A549 (cell line): ENCODE data around the gene CNTN4. TPM values are rescaled to one million over a fixed set of nuclear protein-coding genes. Genes with fewer than 3 reads are reported as not detected.

Experiments used
- ATAC-seq, 2 experiments: fragments of 200-7000 bp in 1 of 2; fragments of >200 bp in 1 of 2; cut with Nextera tagmentation in 1 of 2; cut with Tn5 transposase in 1 of 2; 3 replicates each; pipeline versions ENCODE4 v1.8.0 to v1.9.1; 2018 to 2020; ENCODE audit warnings: mild to moderate bottlenecking in 1 of 2, moderate library complexity in 1 of 2
- CTCF ChIA-PET: fragments of 300-600 bp; sonication (Branson Sonifier 250); formaldehyde crosslinking; extraction: SDS; loops from one replicate; lab custom pipeline; 2021; ENCODE audit warnings: antibody characterized with exemption, inconsistent platforms; lab: Yijun Ruan, JAX
- POLR2A ChIA-PET: fragments of 350-600 bp; formaldehyde crosslinking; extraction: SDS; loops from one replicate; lab custom pipeline; 2021; ENCODE audit warnings: antibody characterized with exemption, inconsistent platforms; lab: Yijun Ruan, JAX
- DNase-seq, 2 experiments: peaks; one replicate each; pipeline versions ENCODE4 v3.0.0 to v3.0.0-alpha.2; 2011 to 2016; ENCODE audit warnings: low read depth in 1 of 2, low spot score in 1 of 2
- FAIRE-seq: peaks from 2 replicates; lab custom pipeline; 2011; peaks lifted over from hg19 to GRCh38; lab: Jason Lieb, UNC
- H3K27ac ChIP-seq, 2 experiments: fragments of >200 bp; sonication (Bioruptor Twin); formaldehyde crosslinking; 3 replicates each; pipeline ENCODE4 v1.5.1; 2016 to 2017
- H3K4me1 ChIP-seq: fragments of >200 bp; sonication (Bioruptor Twin); formaldehyde crosslinking; 3 replicates; pipeline ENCODE4 v1.6.1; 2016
- H3K4me2 ChIP-seq: fragments of >200 bp; sonication (Bioruptor Twin); formaldehyde crosslinking; 3 replicates; pipeline ENCODE4 v1.6.1; 2016
- H3K4me3 ChIP-seq: fragments of >200 bp; sonication (Bioruptor Twin); formaldehyde crosslinking; 3 replicates; pipeline ENCODE4 v1.5.1; 2016
- H3K9me3 ChIP-seq: fragments of >200 bp; sonication (Bioruptor Twin); formaldehyde crosslinking; 3 replicates; pipeline ENCODE4 v1.6.1; 2016
- BHLHE40 ChIP-seq: IDR thresholded peaks from 2 replicates; pipeline ENCODE4 v1.6.1; 2012; ENCODE audit warnings: low read depth, low read length, inconsistent platforms
- CBX2 ChIP-seq: fragments of 200-600 bp; sonication (generic); IDR thresholded peaks from 2 replicates; pipeline ENCODE4 v1.6.1; 2016; ENCODE audit warnings: low read depth, mild to moderate bottlenecking, borderline replicate concordance
- CEBPB ChIP-seq, 2 experiments: fragments of >200 bp in 1 of 2; sonication (Bioruptor Twin) in 1 of 2; formaldehyde crosslinking in 1 of 2; IDR thresholded peaks; 2 replicates each; pipeline ENCODE4 v1.6.1; 2012 to 2016
- CHD2 ChIP-seq: fragments of 150-350 bp; IDR thresholded peaks from 2 replicates; pipeline ENCODE4 v1.6.1; 2014; ENCODE audit warnings: low read length; ENCODE audit not compliant: partially characterized antibody
- EHMT2 ChIP-seq: fragments of 200-600 bp; sonication (generic); IDR thresholded peaks from 2 replicates; pipeline ENCODE4 v1.6.1; 2016; ENCODE audit warnings: antibody characterized with exemption, low read depth, mild to moderate bottlenecking, moderate library complexity
- EP300 ChIP-seq, 2 experiments: fragments of >200 bp; sonication (Bioruptor Twin); formaldehyde crosslinking; IDR thresholded peaks; 2 replicates in 1 of 2; 3 replicates in 1 of 2; pipeline ENCODE4 v1.6.1; 2016 to 2017
- FOSB ChIP-seq: fragments of 250-450 bp; sonication (Bioruptor Pico); IDR thresholded peaks from 2 replicates; pipeline ENCODE4 v1.5.0; 2020; ENCODE audit warnings: mild to moderate bottlenecking, moderate library complexity
- FOXS1 ChIP-seq: fragments of 250-450 bp; sonication (Bioruptor Pico); IDR thresholded peaks from 2 replicates; pipeline ENCODE4 v1.5.0; 2020; ENCODE audit warnings: mild to moderate bottlenecking, moderate library complexity
- GATA3 ChIP-seq: IDR thresholded peaks from 2 replicates; pipeline ENCODE4 v1.6.1; 2012; ENCODE audit warnings: borderline replicate concordance
- HDAC2 ChIP-seq: fragments of 200-600 bp; sonication (generic); IDR thresholded peaks from 2 replicates; pipeline ENCODE4 v1.6.1; 2016
- HOXB5 ChIP-seq: fragments of 250-450 bp; sonication (Bioruptor Pico); IDR thresholded peaks from 2 replicates; pipeline ENCODE4 v1.5.0; 2020; ENCODE audit warnings: mild to moderate bottlenecking, moderate library complexity
- JUNB ChIP-seq: fragments of >200 bp; sonication (Bioruptor Twin); formaldehyde crosslinking; IDR thresholded peaks from 2 replicates; pipeline ENCODE4 v1.6.1; 2016
- MAFK ChIP-seq: fragments of 450-650 bp; IDR thresholded peaks from 2 replicates; pipeline ENCODE4 v1.6.1; 2014; ENCODE audit not compliant: partially characterized antibody
- MAZ ChIP-seq: fragments of 150-350 bp; IDR thresholded peaks from 2 replicates; pipeline ENCODE4 v1.6.1; 2014; ENCODE audit warnings: antibody characterized with exemption, low read depth, low read length, borderline replicate concordance
- MYC ChIP-seq: IDR thresholded peaks from 2 replicates; pipeline ENCODE4 v1.6.1; 2012; ENCODE audit warnings: mild to moderate bottlenecking, inconsistent platforms, low read length, improper control_type of control experiment, borderline replicate concordance
- NPAS2 ChIP-seq: fragments of 250-450 bp; sonication (Bioruptor Pico); IDR thresholded peaks from 2 replicates; pipeline ENCODE4 v1.8.0; 2022; ENCODE audit warnings: mild to moderate bottlenecking, moderate library complexity, borderline replicate concordance
- PHF8 ChIP-seq: fragments of 200-600 bp; sonication (generic); IDR thresholded peaks from 2 replicates; pipeline ENCODE4 v1.6.1; 2016; ENCODE audit warnings: low read depth, mild to moderate bottlenecking, antibody characterized with exemption, moderate library complexity, borderline replicate concordance
- POLR2A ChIP-seq: IDR thresholded peaks from 2 replicates; pipeline ENCODE4 v1.6.1; 2012; ENCODE audit warnings: mild to moderate bottlenecking, low read length
- POLR2AphosphoS2 ChIP-seq: conservative IDR thresholded peaks from 2 replicates; pipeline ENCODE4 v1.6.1; 2012; ENCODE audit warnings: low read length, improper control_type of control experiment, inconsistent platforms
- RARB ChIP-seq: fragments of 250-450 bp; sonication (Bioruptor Pico); IDR thresholded peaks from 2 replicates; pipeline ENCODE4 v1.8.0; 2021; ENCODE audit warnings: mild to moderate bottlenecking, moderate library complexity
- RCOR1 ChIP-seq: fragments of 150-350 bp; IDR thresholded peaks from 2 replicates; pipeline ENCODE4 v1.6.1; 2014; ENCODE audit warnings: antibody characterized with exemption, low read length, low read depth
- RFX5 ChIP-seq: fragments of 450-650 bp; IDR thresholded peaks from 2 replicates; pipeline ENCODE4 v1.7.1; 2014; ENCODE audit warnings: antibody characterized with exemption, mild to moderate bottlenecking, moderate library complexity
- SMC3 ChIP-seq: fragments of >200 bp; sonication (Bioruptor Twin); formaldehyde crosslinking; IDR thresholded peaks from 3 replicates; pipeline ENCODE4 v1.6.1; 2018; ENCODE audit warnings: inconsistent platforms
- SREBF2 ChIP-seq: fragments of 450-650 bp; IDR thresholded peaks from 2 replicates; pipeline ENCODE4 v1.6.1; 2014; ENCODE audit warnings: mild to moderate bottlenecking, moderate library complexity
- TFCP2L1 ChIP-seq: fragments of 250-450 bp; sonication (Bioruptor Pico); IDR thresholded peaks from 2 replicates; pipeline ENCODE4 v1.5.0; 2021; ENCODE audit warnings: mild to moderate bottlenecking
- TP53 ChIP-seq: fragments of 250-450 bp; sonication (Bioruptor Pico); IDR thresholded peaks from 2 replicates; pipeline ENCODE4 v1.5.0; 2021; ENCODE audit warnings: mild to moderate bottlenecking, moderate library complexity
- ZSCAN20 ChIP-seq: fragments of 250-450 bp; sonication (Bioruptor Pico); IDR thresholded peaks from 2 replicates; pipeline ENCODE4 v1.8.0; 2022; ENCODE audit warnings: mild to moderate bottlenecking, moderate library complexity
- WGBS: methylation state at CpG from one replicate; pipeline ENCODE4 v1.1.6; 2017; ENCODE audit errors: missing lambda C conversion rate; 5-methylcytosine and 5-hydroxymethylcytosine counted together
- polyA plus RNA-seq, 4 experiments: library from polyadenylated mRNA; depleted of rRNA in 3 of 4; stranded (reverse); fragments of >200 nt; fragmentation: RNase III in 1 of 4; extraction: RNeasy Plus Mini Kit Qiagen cat#74134 plus additional on column Dnase treatment in 1 of 4; gene quantifications; 2 replicates in 3 of 4; 3 replicates in 1 of 4; pipeline ENCODE4 v1.2.3, GENCODE V29; 2011 to 2017
- TF ChIP-seq, protein P1 (sequence below): fragments of >200 bp; sonication (Bioruptor Twin); formaldehyde crosslinking; IDR thresholded peaks from 3 replicates; pipeline ENCODE4 v1.6.1; 2016
- TF ChIP-seq, protein P2 (sequence below): fragments of >200 bp; sonication (Bioruptor Twin); formaldehyde crosslinking; IDR thresholded peaks from 2 replicates; pipeline ENCODE4 v1.6.1; 2016
- TF ChIP-seq, protein P3 (sequence below): fragments of >200 bp; sonication (Bioruptor Twin); formaldehyde crosslinking; IDR thresholded peaks from 3 replicates; pipeline ENCODE4 v1.5.1; 2016
- TF ChIP-seq, protein P4 (sequence below): fragments of 250-450 bp; sonication (Bioruptor Pico); IDR thresholded peaks from 2 replicates; pipeline ENCODE4 v1.5.0; 2020; ENCODE audit warnings: low read depth, mild to moderate bottlenecking, moderate library complexity
- TF ChIP-seq, protein P5 (sequence below): IDR thresholded peaks from 2 replicates; pipeline ENCODE4 v1.6.1; 2012

CNTN4 gene
- polyA plus RNA-seq, 2 of the 4 experiments (the other 2 are of a cell fraction) = 0.03 TPM; not detected in 1

DNA sequence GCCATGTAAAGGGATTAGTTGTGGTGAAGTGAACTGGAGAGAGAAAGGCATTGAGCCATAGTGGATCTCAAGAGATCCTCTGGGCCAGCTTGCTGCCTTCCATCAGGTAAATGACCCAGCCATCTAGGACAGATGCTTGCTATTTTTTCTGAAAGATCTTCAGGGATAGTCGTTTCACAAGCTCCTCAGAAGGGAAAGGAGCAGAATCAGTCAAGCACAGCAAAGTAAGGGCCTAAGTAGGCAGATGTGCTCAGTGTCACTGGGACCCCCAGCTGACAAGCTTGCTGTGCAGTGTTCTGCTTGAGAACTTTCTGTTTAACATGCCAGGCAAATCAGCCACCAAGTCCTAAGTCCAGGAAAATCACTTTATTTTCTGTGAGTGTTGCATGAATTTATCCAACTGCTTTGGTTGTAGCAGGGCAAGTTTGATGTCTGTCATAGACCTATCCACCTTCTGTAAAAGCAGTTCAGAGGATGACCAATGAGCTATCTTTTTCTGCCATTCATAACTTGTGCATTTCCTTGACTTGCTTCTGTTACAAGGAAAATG, 691.7 kb downstream of the CNTN4 start:
- Histone ChIP-seq H3K9me3 (no peaks in the 10 kb centered on the region), H3K4me3 (no peak overlapping the region), H3K4me1 (no peaks in the 10 kb centered on the region), H3K27ac (no peak overlapping the region), H3K4me2 (no peak overlapping the region)
- POLR2A ChIA-PET = no interaction called here
- WGBS = 0% methylated on average over 1 of the region's 1 CpG
- TF ChIP-seq HOXB5 (CRISPR knock-in tag) (no peak), FOSB (CRISPR knock-in tag) (no peak), RARB (CRISPR knock-in tag) (no peak), FOXS1 (CRISPR knock-in tag) (no peak), CBX2 (no peak), TP53 (CRISPR knock-in tag) (no peak)
- TF ChIP-seq, protein P1, sequence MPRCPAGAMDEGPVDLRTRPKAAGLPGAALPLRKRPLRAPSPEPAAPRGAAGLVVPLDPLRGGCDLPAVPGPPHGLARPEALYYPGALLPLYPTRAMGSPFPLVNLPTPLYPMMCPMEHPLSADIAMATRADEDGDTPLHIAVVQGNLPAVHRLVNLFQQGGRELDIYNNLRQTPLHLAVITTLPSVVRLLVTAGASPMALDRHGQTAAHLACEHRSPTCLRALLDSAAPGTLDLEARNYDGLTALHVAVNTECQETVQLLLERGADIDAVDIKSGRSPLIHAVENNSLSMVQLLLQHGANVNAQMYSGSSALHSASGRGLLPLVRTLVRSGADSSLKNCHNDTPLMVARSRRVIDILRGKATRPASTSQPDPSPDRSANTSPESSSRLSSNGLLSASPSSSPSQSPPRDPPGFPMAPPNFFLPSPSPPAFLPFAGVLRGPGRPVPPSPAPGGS = no peak
- no peak for FAIRE-seq
- DNase-seq = no peak
- no peak for ATAC-seq
- CTCF ChIA-PET = interaction anchor here (1.4 kb wide), 1 partner anchor 8 kb away, joined by 3 read pairs; no protein-coding TSS in a partner anchor

DNA sequence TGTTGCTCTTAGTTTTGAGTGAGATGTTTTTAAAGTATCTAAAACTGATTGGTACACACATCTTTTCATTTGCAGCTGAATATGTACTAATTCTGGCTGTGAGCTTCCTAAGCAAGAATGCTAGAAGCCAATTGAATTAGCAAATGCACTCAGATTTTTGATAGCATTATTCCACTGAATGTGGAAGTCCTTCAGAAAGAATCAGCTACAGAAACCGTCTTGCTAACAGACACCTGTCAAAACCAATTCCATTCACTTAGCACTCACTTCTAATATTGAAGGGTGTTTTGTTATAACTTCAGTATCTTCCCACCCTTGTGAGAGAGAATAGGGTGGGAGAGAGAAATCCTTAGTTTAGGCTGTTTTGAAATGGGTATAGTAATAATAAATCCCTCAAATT, 693.8 kb downstream of the CNTN4 start:
- CTCF ChIA-PET = interaction anchor here (1.4 kb wide), 1 partner anchor 16 kb away, joined by 3 read pairs; no protein-coding TSS in a partner anchor
- FAIRE-seq = no peak
- POLR2A ChIA-PET = no interaction called here

DNA sequence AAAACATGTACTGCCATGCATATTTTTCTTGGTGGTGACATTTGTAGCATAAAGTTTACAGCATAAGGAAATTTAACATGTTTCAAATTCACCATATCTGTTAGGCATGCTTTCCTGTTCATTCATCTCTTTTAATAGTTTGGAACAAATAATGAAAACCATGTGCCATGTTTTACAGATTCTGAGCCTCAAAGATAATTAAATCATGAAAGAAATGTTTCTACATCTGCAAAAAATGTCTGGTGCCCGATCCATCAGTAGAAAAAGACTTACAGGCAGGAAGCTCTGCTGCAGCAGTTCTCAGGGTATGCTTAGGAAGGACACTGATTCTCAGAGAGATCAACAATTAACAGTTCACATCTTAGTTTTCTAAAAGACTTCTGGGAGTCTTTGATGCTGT, 695.3 kb downstream of the CNTN4 start:
- DNase-seq = no peak
- no peak for FAIRE-seq
- TF ChIP-seq CBX2 (no peak), HDAC2 (no peak), MAFK (no peak), JUNB (no peak), EHMT2 (no peak), ZSCAN20 (CRISPR knock-in tag) (no peak), SREBF2 (no peak), CHD2 (no peak), RFX5 (no peak), RCOR1 (no peak), MYC (no peak), POLR2AphosphoS2 (no peak), NPAS2 (CRISPR knock-in tag) (no peak), POLR2A (no peak)
- TF ChIP-seq, protein P2, sequence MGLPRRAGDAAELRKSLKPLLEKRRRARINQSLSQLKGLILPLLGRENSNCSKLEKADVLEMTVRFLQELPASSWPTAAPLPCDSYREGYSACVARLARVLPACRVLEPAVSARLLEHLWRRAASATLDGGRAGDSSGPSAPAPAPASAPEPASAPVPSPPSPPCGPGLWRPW = no peak
- TF ChIP-seq, protein P3, sequence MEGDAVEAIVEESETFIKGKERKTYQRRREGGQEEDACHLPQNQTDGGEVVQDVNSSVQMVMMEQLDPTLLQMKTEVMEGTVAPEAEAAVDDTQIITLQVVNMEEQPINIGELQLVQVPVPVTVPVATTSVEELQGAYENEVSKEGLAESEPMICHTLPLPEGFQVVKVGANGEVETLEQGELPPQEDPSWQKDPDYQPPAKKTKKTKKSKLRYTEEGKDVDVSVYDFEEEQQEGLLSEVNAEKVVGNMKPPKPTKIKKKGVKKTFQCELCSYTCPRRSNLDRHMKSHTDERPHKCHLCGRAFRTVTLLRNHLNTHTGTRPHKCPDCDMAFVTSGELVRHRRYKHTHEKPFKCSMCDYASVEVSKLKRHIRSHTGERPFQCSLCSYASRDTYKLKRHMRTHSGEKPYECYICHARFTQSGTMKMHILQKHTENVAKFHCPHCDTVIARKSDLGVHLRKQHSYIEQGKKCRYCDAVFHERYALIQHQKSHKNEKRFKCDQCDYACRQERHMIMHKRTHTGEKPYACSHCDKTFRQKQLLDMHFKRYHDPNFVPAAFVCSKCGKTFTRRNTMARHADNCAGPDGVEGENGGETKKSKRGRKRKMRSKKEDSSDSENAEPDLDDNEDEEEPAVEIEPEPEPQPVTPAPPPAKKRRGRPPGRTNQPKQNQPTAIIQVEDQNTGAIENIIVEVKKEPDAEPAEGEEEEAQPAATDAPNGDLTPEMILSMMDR = no peak
- TF ChIP-seq, protein P4, sequence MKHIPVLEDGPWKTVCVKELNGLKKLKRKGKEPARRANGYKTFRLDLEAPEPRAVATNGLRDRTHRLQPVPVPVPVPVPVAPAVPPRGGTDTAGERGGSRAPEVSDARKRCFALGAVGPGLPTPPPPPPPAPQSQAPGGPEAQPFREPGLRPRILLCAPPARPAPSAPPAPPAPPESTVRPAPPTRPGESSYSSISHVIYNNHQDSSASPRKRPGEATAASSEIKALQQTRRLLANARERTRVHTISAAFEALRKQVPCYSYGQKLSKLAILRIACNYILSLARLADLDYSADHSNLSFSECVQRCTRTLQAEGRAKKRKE (CRISPR knock-in tag) = no peak
- TF ChIP-seq, all 56 proteins: peak for 0
- H3K4me3 ChIP-seq = no peak overlapping the region
- ChIA-PET CTCF (no interaction called here), POLR2A (no interaction called here)
- ATAC-seq = no peak
- no peaks in the 10 kb centered on the region for H3K4me1 ChIP-seq
- H3K27ac ChIP-seq = no peak overlapping the region
- no peaks in the 10 kb centered on the region for H3K9me3 ChIP-seq
- WGBS = 0% methylated on average over 1 of the region's 1 CpG
- no peak overlapping the region for H3K4me2 ChIP-seq

More for the DNA sequence above, 693.8 kb downstream of the CNTN4 start:
- Histone ChIP-seq H3K4me1 (no peaks in the 10 kb centered on the region), H3K4me3 (no peak overlapping the region)
- 4% methylated on average over 1 of the region's 1 CpG for WGBS
- TF ChIP-seq FOXS1 (CRISPR knock-in tag) (no peak), MAZ (no peak), EP300 (IDR thresholded peaks at IDR 0.05) (no peak), GATA3 (no peak), TFCP2L1 (CRISPR knock-in tag) (no peak), CEBPB (IDR thresholded peaks at IDR 0.05) (no peak), BHLHE40 (no peak), POLR2A (no peak), SMC3 (no peak), PHF8 (no peak)
- TF ChIP-seq, protein P5, sequence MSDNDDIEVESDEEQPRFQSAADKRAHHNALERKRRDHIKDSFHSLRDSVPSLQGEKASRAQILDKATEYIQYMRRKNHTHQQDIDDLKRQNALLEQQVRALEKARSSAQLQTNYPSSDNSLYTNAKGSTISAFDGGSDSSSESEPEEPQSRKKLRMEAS = no peak
- TF ChIP-seq, all 56 proteins: peak for 0
- ATAC-seq (no peak), DNase-seq (no peak)
- no peak overlapping the region for H3K27ac ChIP-seq
- H3K9me3 ChIP-seq = no peaks in the 10 kb centered on the region
- H3K4me2 ChIP-seq = no peak overlapping the region
